ENCODE measurements around the gene PJA1.

Gene PJA1

GRCh38 chrX:69165087-69165651, at the start of gene PJA1:
Gene PJA1, minus strand, starts transcription at chrX:69165453. Its CDS starts 2,380 bp downstream, at chrX:69163073.
- TF ChIP-seq CTCF (IDR thresholded peaks at IDR 0.05; ENCODE audit: low read depth, low read length), result no peak
- peak; percentile 67 to 78 for DNase-seq (ENCODE audit: low read depth in 2 of 2)
- H3K4me3 ChIP-seq (replicated peaks in 1 of 2; ENCODE audit: low read depth in 2 of 2, low read length in 2 of 2), result peak within 1 kb of the TSS; percentile 75 to 78

- TF ChIP-seq CTCF (IDR thresholded peaks at IDR 0.05; ENCODE audit: low read depth, low read length), result no peak
- DNase-seq (ENCODE audit: low read depth in 2 of 2), result no peak
- no peak overlapping the region for H3K4me3 ChIP-seq (replicated peaks in 1 of 2; ENCODE audit: low read depth in 2 of 2, low read length in 2 of 2)
These were observed 49.2 kb upstream of the PJA1 start for GRCh38 chrX:69214463-69214862.

- no peak for DNase-seq (ENCODE audit: low read depth in 2 of 2)
- TF ChIP-seq CTCF (IDR thresholded peaks at IDR 0.05; ENCODE audit: low read depth, low read length), result no peak
- no peak overlapping the region for H3K4me3 ChIP-seq (replicated peaks in 1 of 2; ENCODE audit: low read depth in 2 of 2, low read length in 2 of 2)
These were observed 46.4 kb upstream of the PJA1 start for GRCh38 chrX:69211701-69212100.

GRCh38 chrX:69210581-69210980, 45.3 kb upstream of the PJA1 start:
- peak in 1 of 2 donors; percentile 12 for DNase-seq (ENCODE audit: low read depth in 2 of 2)
- H3K4me3 ChIP-seq (replicated peaks in 1 of 2; ENCODE audit: low read depth in 2 of 2, low read length in 2 of 2), result no peak overlapping the region
- TF ChIP-seq CTCF (IDR thresholded peaks at IDR 0.05; ENCODE audit: low read depth, low read length), result no peak

- no peak for TF ChIP-seq CTCF (IDR thresholded peaks at IDR 0.05; ENCODE audit: low read depth, low read length)
- no peak for DNase-seq (ENCODE audit: low read depth in 2 of 2)
- H3K4me3 ChIP-seq (replicated peaks in 1 of 2; ENCODE audit: low read depth in 2 of 2, low read length in 2 of 2), result no peak overlapping the region
These were observed 42.0 kb upstream of the PJA1 start for GRCh38 chrX:69207216-69207615.

GRCh38 chrX:69203638-69204037, 38.4 kb upstream of the PJA1 start:
- TF ChIP-seq CTCF (IDR thresholded peaks at IDR 0.05; ENCODE audit: low read depth, low read length), result no peak

GRCh38 chrX:69197690-69198089, 32.4 kb upstream of the PJA1 start:
- TF ChIP-seq CTCF (IDR thresholded peaks at IDR 0.05; ENCODE audit: low read depth, low read length), result no peak
- no peak for DNase-seq (ENCODE audit: low read depth in 2 of 2)
- no peak overlapping the region for H3K4me3 ChIP-seq (replicated peaks in 1 of 2; ENCODE audit: low read depth in 2 of 2, low read length in 2 of 2)

More at GRCh38 chrX:69203638-69204037, 38.4 kb upstream of the PJA1 start:
- DNase-seq (ENCODE audit: low read depth in 2 of 2), result no peak
- H3K4me3 ChIP-seq (replicated peaks in 1 of 2; ENCODE audit: low read depth in 2 of 2, low read length in 2 of 2), result no peak overlapping the region
